ENCODE results near the gene WFIKKN1.
A peak's percentile ranks its signal among the peaks of the same experiment; 100 is the strongest.

WFIKKN1 gene

DNA sequence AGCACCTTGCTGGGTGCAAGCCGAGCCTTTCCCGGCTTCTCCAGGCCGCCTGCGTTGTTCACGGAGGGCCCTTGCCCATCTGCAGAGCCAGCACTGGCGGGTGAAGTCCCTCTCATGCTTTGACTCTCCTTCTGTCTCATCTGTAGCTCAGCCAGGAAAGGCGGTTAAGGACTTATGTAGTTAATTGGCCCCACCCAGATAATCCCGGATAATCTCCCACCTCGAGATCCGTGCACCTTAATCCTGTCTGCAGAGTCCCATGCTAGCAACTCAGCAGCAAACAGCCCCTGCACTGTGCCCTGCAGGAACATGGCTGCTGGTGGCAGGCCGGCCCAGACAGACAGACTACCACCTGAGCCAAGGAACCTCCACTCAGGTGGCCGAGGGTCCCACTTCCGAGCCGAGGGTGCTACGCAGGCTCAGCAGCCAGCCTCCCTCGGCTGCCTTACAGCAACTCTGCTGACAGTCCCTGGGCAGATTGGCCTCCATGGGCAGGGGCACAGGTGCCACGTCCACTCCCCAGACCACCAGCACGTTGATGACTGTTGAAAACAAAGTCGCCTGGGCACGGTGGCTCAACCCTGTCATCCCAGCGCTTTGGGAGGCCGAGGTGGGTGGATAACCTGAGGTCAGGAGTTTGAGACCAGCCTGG, 24.0 kb upstream of the WFIKKN1 start:
- DNase-seq (ENCODE audit: low read depth): no peak
- H3K4me3 ChIP-seq (ENCODE audit: low read length): no peak overlapping the region
- TF ChIP-seq, protein P1, sequence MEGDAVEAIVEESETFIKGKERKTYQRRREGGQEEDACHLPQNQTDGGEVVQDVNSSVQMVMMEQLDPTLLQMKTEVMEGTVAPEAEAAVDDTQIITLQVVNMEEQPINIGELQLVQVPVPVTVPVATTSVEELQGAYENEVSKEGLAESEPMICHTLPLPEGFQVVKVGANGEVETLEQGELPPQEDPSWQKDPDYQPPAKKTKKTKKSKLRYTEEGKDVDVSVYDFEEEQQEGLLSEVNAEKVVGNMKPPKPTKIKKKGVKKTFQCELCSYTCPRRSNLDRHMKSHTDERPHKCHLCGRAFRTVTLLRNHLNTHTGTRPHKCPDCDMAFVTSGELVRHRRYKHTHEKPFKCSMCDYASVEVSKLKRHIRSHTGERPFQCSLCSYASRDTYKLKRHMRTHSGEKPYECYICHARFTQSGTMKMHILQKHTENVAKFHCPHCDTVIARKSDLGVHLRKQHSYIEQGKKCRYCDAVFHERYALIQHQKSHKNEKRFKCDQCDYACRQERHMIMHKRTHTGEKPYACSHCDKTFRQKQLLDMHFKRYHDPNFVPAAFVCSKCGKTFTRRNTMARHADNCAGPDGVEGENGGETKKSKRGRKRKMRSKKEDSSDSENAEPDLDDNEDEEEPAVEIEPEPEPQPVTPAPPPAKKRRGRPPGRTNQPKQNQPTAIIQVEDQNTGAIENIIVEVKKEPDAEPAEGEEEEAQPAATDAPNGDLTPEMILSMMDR (IDR thresholded peaks at IDR 0.05; ENCODE audit: insufficient read depth, low read depth, low read length, missing control alignments): no peak

DNA sequence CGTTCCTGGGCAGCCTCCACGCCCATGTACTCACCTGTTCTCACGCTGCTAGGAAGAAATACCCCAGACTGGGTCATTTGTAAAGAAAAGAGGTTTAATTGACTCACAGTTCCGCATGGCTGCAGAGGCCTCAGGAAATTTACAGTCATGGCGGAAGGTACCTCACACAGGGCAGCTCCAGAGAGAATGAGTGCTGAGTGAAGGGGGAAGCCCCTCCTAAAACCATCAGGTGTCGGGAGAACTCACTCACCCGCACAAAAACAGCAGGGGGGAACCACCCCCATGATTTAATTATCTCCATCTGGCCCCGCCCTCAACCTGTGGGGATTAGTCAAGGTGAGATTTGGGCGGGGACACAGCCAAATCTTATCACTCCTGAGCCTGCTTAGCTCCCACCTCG, 22.8 kb upstream of the WFIKKN1 start:
- TF ChIP-seq, protein P1 (IDR thresholded peaks at IDR 0.05; ENCODE audit: insufficient read depth, low read depth, low read length, missing control alignments): no peak
- DNase-seq (ENCODE audit: low read depth): peak; percentile 55
- H3K4me3 ChIP-seq (ENCODE audit: low read length): no peak overlapping the region

DNA sequence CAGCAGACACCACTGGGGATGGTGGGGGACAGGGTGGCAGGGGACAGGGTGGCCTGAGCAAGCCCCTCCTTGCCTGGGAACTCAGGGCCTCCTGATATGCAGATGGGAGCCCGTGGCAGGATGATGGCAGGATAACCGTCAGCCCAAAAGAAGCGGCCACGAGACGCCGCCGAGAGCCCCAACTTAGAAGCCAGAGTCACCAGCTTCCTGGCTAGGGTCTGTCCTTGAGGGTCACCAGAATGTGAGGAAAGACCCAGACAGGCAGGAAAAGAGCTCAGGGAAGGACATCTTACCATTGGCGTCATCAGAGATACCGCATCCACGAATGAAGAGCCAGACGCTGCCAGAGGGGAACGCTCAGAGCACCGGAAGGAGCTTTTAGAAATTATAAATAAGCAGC, 21.5 kb upstream of the WFIKKN1 start:
- no peak for DNase-seq (ENCODE audit: low read depth)
- no peak overlapping the region for H3K4me3 ChIP-seq (ENCODE audit: low read length)
- TF ChIP-seq, protein P1 (IDR thresholded peaks at IDR 0.05; ENCODE audit: insufficient read depth, low read depth, low read length, missing control alignments): no peak

DNA sequence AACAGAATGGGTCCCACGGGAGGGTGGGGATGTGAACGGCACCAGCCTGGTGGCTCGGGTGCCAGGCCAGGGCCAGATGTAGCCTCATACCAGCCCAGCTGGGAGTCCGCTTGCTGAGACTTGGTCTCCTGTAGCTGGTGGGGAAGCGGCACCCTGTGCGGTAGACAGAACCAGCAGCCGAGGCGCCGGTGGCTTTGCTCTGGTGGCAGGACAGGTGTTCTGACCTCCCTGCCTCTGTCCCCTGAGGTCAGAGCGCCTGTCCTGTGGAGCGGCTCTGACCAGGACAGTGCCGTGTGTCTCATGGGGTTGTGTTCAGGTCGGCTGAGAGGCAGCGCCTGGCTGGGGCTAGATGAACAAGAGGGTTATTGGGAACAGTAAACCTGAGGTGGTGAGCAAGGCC, 20.8 kb upstream of the WFIKKN1 start:
- no peak overlapping the region for H3K4me3 ChIP-seq (ENCODE audit: low read length)
- TF ChIP-seq, protein P1 (IDR thresholded peaks at IDR 0.05; ENCODE audit: insufficient read depth, low read depth, low read length, missing control alignments): no peak
- DNase-seq (ENCODE audit: low read depth): no peak

DNA sequence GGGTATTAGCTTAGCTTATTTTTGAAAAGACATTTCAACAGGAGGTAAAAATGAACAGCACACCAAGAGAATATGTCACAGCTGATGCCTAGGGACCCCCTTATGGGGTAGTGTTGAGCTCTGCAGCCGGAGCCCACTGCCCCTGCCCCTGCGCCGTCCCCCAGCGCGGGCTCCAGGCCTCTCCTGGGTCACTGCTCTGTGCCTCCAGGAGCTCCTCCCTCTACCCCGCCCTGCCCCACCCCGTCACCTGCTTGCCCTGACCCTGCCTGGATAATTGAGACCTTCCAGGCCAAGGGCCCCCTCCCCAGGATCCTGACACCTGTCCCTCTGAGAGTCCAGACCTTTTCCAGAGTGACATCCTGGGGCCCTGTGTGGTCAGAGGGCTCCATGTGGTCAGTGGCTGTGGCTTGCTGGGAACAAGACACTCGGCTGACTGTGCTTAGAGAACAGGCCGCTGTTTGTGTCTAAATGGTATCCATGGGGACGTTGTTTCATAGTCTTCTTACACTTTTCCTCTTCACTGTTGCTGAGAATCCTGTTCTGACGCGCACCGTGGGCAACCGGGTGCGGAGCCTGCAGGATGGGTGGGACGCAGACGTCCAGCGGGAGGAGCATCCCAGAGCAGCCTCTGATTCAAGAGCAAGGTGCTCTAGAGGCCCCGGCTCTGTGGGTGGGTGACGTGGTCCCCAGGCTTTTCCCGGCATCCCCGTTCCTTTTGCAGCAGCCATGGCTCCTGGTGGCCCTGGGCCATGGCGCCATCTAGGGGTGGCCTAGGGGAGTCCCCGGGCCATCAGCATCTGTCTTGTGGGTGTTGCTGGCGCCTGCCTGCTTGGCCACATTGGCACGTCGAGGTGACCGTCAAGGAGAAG, 20.0 kb upstream of the WFIKKN1 start:
- H3K4me3 ChIP-seq (ENCODE audit: low read length): no peak overlapping the region
- TF ChIP-seq, protein P1 (IDR thresholded peaks at IDR 0.05; ENCODE audit: insufficient read depth, low read depth, low read length, missing control alignments): peak; percentile 80
- peak; percentile 83 for DNase-seq (ENCODE audit: low read depth)

DNA sequence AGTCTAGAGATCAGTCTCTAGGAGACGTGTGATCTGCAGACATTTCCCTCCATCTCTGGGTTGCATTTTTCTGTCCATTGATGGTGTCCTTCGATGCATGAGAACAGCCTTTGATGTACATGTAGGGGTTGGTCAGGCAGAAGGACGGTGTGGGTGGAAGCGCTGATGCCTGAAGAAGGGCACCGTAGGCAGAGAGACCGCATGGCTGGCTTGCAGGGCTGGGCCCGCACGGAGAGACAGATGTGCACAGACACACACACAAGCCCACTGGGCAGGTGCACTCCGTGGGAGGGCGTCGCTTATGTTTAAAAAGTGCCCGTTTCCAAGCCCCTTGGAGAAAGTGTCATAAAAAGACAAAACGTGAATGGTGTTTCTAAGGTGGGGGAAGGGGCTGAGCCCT, 15.7 kb upstream of the WFIKKN1 start:
- DNase-seq (ENCODE audit: low read depth): no peak
- TF ChIP-seq, protein P1 (IDR thresholded peaks at IDR 0.05; ENCODE audit: insufficient read depth, low read depth, low read length, missing control alignments): no peak
- H3K4me3 ChIP-seq (ENCODE audit: low read length): no peak overlapping the region
